ENCODE data around the gene CAMKMT.

DNA sequence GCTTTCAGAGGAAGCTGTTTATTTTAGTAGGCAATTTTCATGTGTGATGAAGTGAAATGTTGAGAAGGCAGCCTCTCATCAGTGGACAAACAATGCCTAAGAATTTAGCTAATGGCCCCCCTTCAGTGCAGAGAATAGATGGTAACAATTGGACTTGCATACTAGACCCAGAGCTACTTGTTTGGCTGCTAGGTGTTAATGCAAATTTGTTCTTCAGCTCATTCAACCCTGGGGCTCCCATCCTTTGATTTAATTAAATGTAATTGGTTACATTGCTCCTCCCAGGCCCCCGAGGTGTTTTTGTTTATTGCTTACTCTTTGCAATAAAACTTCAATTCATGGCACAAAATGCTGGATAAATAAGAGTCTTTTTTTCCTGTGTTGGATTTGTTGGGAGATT, 68.6 kb downstream of the CAMKMT start:
- TF ChIP-seq, protein P1, sequence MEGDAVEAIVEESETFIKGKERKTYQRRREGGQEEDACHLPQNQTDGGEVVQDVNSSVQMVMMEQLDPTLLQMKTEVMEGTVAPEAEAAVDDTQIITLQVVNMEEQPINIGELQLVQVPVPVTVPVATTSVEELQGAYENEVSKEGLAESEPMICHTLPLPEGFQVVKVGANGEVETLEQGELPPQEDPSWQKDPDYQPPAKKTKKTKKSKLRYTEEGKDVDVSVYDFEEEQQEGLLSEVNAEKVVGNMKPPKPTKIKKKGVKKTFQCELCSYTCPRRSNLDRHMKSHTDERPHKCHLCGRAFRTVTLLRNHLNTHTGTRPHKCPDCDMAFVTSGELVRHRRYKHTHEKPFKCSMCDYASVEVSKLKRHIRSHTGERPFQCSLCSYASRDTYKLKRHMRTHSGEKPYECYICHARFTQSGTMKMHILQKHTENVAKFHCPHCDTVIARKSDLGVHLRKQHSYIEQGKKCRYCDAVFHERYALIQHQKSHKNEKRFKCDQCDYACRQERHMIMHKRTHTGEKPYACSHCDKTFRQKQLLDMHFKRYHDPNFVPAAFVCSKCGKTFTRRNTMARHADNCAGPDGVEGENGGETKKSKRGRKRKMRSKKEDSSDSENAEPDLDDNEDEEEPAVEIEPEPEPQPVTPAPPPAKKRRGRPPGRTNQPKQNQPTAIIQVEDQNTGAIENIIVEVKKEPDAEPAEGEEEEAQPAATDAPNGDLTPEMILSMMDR (IDR thresholded peaks at IDR 0.05) = no peak
- TF ChIP-seq POLR2A (IDR thresholded peaks at IDR 0.05) = no peak
